HG03575 (cell line): Measurements from ENCODE around the gene TTC33.
"Not testable (repeated sequence)": the region's sequence is repeated elsewhere in the genome, so short reads cannot be mapped to it uniquely, and the experiment has no call there.

Source experiments
- ATAC-seq: cut with Tn5 transposase; IDR thresholded peaks from one replicate; pipeline ENCODE4 v1.9.1; 2021; ENCODE audit not compliant: unreplicated experiment, insufficient number of reproducible peaks, low FRiP score; ENCODE audit errors: extremely low read depth

TTC33 gene

DNA sequence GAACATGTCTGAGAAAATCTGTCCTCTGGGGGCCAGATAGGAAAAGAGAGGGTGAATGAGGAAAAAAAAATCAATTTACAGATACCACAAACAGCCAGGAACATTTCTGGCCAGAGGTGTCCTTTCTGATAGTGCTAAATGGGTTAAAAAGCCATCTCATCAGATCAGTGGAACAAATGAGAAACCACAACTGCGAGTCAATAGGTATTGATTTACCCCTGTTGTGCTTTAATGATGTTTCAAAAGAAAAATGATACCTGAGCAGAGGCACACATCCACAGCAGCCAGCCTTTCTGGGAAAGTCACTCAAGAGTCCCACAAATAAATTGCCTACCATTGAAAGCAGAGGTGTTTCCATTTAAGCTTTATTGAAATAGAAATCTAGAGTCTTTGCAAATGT, 155.4 kb downstream of the TTC33 start:
- no peak for ATAC-seq

DNA sequence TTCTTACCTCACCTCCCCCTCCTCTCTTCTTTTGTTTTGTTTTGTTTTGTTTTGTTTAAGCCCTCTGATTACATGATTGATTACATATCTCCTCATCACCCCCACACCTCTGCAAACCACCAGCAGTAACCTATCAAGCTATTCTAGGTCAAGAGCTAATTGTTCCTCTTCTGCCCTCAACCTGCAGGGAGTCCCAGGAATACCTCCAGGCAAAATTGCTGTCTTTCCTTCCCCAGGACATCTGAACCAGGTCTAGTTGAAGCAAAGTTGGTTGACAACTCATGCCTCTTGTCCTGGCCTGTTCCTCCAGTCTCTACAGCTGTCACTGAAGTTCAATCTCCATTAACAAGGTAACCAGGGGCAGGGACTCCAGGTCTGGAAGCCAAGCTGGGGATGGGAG, 156.1 kb downstream of the TTC33 start:
- no peak for ATAC-seq

DNA sequence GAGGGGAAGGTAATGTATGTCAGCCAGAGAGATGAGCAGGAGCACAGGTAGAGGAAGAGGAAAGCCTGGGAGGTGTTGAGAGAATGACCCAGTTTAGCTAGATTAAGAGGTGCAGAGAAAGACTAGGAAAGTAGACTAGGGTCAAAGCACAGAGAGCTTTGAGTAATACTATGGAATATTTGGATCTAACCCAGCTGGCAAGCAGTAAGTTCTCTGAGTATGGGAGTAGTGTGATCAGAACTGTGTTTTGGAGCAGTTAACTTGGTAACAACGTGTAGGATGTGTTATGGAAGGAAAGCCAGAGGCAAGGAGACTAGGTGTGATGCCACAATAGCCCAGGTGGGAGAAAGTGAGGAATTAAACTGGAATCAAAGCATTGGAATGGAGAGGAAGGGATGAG, 160.9 kb downstream of the TTC33 start:
- no peak for ATAC-seq

DNA sequence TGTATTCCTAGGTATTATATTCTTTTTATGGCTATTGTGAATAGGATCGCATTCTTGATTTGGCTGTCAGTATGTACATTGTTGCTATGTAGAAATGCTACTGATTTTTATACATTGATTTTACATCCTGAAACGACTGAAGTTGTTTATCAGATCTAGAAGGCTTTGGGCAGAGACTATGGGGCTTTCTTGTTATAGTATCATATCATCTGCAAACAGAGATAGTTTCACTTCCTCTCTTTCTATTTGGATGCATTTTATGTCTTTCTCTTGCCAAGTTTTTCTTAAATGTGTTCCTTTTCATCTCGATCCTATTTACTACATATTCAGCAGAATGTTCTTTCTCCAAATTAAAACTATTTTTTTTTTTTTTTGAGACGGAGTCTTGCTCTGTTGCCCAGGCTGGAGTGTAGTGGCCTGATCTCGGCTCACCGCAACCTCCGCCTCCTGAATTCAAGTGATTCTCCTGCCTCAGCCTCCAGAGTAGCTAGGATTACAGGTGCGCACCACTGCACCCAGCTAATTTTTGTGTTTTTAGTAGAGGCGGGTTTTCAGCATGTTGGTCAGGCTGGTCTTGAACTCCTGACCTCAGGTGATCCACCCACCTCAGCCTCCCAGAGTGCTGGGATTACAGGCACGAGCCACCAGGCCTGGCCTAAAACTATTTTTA, 163.9 kb downstream of the TTC33 start:
- ATAC-seq: peak; percentile 79

DNA sequence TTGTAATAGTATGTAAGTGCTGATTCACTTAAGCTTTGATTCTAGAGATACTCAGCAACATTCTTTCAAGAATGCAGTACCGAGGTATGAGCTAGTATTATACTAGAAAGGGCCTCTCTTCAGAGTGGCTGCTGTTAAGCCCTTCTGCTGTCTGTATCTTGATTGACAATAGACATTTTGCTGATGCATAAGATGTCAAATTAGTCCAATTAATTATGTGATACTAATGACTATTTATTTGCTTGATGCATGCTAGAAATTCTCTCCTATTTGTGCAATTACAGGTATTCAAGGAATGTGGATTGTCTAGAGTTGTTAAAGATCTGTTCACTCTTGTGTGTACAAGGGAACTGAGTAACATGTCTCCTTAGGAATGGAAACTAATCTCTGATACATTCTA, 168.4 kb downstream of the TTC33 start:
- ATAC-seq: no peak

DNA sequence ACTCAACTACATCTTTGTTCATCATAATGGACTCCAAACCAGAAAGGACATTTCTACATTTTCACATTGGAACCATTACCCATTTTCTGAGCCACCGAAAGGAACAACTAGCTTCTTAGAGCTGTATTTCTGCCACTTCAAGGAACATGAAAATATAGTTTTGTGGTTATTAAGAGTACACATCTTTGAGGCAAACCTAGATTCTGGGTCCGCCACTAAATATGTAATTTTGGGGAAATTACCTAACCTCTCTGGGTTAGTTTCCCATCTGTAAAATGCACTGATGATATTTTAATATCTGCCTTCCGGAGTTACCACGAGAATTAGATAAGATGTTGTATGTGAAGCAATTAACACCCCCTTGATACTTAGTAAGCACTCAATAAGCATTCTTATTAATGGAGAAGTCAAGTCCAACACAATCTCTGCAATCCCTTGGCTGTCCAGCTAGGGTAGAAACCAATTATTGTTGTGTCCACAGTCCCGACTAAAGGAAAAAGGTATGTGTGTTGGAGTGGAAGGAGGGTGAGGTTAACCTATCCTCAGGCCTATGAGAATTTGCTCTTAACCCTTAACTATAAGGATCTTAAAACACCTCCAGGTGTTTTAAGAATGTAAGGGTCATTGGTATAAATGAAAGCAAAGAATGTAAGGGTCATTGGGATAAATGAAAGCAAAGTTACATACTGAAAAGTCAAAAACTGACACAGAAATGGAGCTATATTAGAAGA, 170.1 kb downstream of the TTC33 start:
- no peak for ATAC-seq

DNA sequence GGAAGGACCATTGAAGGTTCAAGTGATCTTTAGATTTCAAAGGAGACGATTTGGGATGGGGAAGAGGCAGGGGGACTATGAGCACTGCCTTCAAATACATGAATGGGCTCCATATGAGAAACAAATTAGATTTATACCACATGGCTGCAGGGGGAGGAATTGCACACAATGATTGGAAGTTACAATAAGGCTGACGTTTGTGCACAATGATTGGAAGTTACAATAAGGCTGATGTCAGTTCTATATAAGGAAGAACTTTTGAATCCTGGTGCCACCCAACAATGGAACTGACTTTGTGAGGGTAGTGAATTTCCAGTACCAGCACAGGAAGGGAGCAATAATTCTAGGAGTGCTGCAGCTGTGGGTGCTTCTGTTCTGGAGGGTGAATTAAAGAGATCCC, 171.7 kb downstream of the TTC33 start:
- ATAC-seq: no peak

DNA sequence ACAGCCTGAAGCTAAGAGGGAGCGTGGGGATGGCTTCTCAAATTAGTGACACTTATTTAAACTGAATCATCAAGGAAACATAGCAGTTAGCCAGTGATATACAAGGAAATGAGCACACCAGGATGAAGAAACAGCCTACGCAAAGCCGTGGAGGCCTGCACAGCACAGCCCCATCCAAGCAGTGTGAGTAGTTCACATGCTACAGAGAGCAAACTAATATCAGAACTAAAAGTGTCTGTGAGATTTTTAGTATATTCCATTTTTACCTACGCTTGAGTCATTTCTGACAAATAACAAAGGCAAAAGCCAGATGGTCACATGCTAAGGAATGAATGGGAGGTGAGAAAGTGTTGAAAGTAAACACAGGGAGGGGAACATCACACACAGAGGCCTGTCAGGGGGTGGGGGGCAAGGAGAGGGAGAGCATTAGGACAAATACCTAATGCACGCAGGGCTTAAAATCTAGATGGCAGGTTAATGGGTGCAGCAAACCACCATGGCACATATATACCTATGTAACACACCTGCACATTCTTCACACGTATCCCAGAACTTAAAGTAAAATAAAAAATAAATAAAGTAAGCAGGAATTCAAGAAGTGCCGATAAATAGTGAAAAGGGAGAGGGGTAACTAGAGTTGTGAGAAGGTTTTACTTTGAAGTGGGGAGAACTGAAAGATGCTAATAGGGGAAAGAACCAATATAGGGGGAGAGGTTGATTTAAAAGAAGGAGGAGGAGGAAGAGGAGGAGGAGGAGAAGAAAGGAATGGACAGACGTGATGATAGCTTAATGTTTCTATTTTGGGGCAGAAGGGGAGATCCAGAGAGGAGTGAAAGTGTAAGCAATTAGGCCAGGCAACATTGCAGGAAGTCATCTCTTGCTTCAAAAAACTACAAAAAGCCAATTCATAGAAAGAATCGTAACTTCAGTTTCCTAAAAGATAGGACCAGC, 177.0 kb downstream of the TTC33 start:
- ATAC-seq: peak; percentile 95

DNA sequence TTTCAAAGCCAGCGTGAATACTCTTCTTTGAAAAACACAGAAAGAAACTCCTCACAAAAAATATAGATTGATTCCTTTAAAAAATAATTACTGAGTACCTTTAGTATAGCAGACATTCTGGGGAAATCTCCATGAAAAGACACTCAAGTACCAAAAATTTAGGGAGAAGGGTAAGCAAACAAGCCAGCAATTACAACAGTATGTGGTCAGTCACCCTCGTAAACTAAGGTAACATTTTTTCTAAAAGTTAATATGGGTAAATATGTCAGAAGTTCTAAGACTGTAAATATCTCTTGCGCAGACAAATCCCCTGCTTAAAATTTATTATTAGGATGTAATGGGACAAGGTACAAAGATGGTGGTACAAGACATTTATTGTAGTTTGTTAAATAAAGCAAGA, 178.0 kb downstream of the TTC33 start:
- ATAC-seq: no peak

DNA sequence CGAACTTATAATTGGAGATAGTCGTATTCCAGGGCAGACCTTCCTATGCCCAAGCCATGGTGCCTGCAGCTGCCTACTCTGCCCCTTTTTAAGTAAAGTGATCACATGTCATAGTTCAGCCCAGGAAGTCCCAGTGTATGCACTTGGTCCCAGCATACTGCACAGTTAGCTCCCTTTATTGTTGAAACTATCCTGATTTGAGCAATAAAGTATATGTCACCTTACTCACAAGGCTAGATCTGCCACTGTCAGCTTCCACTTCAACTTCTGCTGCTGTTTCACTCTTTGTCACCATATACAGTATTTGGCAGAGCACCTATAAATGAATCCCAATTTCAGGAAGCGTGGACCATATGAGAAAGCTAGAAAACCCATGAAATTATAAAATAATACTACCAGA, 179.8 kb downstream of the TTC33 start:
- ATAC-seq: no peak

DNA sequence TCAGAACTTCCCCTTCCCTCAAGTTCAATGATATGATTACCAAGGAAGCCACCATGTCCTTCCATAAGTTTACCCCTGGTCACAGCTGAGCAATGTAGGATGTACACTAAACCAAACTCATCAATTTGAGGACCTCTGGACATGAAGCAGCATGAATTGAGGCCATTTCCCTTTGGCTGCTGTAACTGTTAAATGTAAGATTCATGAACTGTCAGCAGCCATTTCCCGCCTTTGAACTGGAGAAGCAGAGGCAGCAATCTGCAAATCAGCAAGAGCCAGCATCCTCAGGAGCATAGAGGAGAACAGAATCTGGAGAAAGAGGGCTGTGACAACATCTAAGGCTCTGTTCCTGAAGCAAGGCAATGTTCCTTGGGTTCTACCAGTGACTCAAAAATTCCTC, 180.3 kb downstream of the TTC33 start:
- no peak for ATAC-seq

DNA sequence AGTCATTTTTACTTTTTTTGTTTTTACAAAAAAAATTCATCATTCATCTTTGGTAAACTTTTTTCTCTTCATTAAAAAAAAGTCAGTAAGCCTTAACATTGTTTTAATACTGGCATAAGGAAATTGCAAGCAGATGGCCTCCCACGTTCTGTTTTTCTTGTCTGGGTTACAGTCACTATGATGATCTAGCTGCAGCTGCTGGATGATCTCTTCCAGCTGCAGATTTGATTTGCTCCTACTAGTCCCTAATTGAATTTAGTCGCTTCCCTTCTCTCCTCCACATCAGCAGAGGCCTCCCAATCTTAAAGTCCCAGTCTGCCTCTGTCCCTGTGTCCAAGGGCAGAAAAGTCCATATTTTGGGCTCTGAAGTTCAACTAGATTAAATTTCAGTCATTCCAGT, 182.8 kb downstream of the TTC33 start:
- ATAC-seq: no peak

DNA sequence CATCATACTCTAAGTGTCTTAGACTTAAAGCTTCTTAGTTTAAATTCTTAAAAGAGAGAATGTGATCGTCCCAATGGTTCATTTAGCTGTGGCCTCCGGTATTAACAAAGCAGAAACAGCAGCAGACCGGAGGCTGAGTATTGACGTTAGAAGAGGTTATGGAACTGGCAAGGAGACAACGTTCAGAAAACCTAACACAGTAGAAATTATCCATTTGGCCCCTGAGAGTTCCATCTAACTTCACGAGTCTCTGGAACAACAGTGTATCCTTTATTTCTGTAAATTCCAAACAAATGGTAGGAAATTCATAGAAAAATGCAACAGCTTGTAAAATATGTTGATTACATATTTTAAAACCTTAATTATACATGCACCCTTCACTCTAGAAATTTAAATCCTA, 183.4 kb downstream of the TTC33 start:
- ATAC-seq: no peak

DNA sequence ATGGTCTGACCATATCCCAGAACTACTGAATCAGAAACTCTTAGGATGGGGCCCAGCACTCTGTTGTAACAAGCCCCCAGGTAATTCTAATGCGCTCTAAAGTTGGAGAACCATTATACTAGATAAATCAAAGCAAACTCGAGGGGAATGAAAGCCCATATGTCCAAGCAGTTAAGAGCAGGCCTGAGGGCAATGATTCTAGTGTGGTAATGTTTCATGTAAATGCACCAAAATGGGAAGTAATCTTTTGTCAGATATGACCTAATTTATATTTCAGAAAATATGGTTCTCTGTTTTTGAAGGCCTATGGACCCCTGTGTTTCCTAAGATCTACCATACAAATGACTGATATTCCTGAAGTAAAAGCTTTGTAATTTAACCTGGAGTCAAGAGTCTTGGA, 184.0 kb downstream of the TTC33 start:
- ATAC-seq: no peak

DNA sequence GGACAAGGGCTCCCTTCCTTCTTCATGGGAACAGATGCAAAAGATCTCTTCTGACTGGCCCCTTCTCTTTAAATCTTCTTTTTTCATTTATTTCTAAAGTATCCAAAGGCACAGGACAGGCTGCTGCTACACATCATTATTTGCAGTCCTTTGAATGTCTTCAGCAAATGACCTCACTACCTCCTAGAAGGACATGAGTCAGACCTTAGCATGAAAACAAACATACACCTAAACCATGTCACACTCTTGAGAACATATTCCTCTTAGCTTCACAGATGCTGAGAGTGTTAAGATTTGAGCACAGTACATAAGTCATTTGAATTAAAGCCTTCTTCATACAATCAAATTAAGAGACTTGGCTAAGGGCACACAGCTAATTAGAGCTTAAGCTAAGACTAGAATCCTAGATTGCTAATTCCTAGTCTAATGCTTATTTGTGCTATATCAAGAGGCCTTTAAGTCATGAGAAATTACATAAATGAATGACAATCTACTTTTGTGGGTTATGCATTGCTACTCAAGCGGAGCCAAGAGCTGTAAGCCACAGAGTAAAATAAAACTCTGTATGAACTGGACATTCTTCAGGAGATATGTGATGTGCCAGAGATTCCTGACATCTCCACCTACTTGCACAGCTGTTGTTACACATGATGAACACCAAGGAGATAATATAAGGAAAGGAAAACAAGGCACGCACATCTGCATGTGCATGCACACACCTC, 185.2 kb downstream of the TTC33 start:
- ATAC-seq: peak; percentile 83

DNA sequence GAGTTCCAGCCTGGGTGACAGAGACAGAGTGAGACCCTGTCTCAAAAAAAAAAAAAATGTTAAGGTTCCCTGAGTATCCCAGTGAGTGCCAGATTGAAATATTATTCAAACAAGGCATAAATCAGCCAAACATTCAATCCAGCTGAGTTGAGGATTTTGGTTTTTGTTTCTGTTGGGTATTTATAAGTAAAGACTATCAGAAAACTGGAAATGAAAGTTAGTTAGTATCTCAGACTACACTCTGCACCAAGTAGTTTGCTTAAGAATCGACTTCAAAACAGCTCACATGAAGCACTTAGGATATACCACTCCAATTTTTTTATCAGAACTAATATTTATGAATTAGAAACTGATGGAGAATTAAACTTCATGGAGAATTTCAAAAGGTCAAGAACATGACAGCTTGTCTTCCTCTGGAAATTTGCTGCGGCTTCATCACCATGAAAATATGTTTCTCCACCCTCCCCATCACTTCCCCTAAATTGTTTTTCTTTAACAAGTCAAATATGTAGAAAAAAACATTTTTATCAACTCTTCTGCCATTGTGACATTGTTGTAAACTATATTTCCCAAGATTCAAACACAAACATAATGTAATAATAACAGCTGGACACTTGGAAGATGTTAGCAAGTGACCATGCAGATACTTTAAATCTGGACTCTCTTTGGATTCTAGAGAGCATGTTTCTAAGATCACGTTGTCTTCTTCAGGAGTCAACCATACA, 186.1 kb downstream of the TTC33 start:
- no peak for ATAC-seq

DNA sequence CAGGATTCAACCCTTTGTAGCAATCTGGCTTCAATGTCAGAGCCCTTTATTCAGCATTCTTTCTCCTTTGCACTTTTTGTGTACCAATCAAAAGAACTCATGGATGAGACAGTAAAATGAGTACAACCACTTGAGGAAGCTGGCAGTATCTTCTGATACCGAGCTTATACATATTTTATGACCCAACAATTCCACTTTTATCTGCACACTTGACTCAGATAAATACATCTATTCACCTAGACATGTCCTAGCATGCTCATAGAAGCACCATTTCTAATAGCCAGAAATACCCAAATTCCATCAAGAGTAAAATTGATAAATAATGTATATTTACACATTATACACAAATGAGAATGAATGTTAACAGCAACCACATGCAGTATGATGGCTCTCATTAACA, 187.2 kb downstream of the TTC33 start:
- no peak for ATAC-seq

DNA sequence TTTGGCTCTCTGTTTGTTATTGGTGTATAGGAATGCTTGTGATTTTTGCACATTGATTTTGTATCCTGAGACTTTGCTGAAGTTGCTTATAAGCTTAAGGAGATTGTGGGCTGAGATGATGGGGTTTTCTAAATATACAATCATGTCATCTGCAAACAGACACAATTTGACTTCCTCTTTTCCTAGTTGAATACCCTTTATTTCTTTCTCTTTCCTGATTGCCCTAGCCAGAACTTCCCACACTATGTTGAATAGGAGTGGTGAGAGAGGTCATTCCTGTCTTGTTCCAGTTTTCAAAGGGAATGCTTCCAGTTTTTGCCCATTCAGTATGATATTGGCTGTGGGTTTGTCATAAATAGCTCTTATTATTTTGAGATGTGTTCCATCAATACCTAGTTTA, 192.6 kb downstream of the TTC33 start:
- not testable (repeated sequence) for ATAC-seq
